ENCODE results near the gene RUNX2. TPM values are rescaled to one million over a fixed set of nuclear protein-coding genes. Genes with fewer than 3 reads are reported as not detected.
"Not testable (repeated sequence)": the region's sequence is repeated elsewhere in the genome, so short reads cannot be mapped to it uniquely, and the experiment has no call there.

RUNX2 gene
- not detected in 2 replicates for total RNA-seq

GRCh38 chr6:45327956-45328522 lies at the start of gene RUNX2:
RUNX2 (plus strand) TSS chr6:45328330; CDS start chr6:45328727, 397 bp downstream.
- DNase-seq (ENCODE audit: low read depth in 2 of 2) = no peak

- no peak for DNase-seq (ENCODE audit: low read depth in 2 of 2)
Observed at GRCh38 chr6:45278367-45278766, 49.8 kb upstream of the RUNX2 start.

GRCh38 chr6:45286707-45287106 lies 41.4 kb upstream of the RUNX2 start:
- DNase-seq (ENCODE audit: low read depth in 2 of 2) = not testable (repeated sequence)

- DNase-seq (ENCODE audit: low read depth in 2 of 2) = no peak
Observed at GRCh38 chr6:45289751-45290514, 38.2 kb upstream of the RUNX2 start.

- no peak for DNase-seq (ENCODE audit: low read depth in 2 of 2)
Observed at GRCh38 chr6:45293306-45293705, 34.8 kb upstream of the RUNX2 start.

GRCh38 chr6:45294065-45294701 lies 33.9 kb upstream of the RUNX2 start:
- DNase-seq (ENCODE audit: low read depth in 2 of 2) = not testable (repeated sequence)

- no peak for DNase-seq (ENCODE audit: low read depth in 2 of 2)
Observed at GRCh38 chr6:45297320-45297719, 30.8 kb upstream of the RUNX2 start.

- no peak for DNase-seq (ENCODE audit: low read depth in 2 of 2)
Observed at GRCh38 chr6:45299096-45299581, 29.0 kb upstream of the RUNX2 start.

GRCh38 chr6:45300736-45301135 lies 27.4 kb upstream of the RUNX2 start:
- no peak for DNase-seq (ENCODE audit: low read depth in 2 of 2)

GRCh38 chr6:45301348-45302142 lies 26.6 kb upstream of the RUNX2 start:
- DNase-seq (ENCODE audit: low read depth in 2 of 2) = no peak

- no peak for DNase-seq (ENCODE audit: low read depth in 2 of 2)
Observed at GRCh38 chr6:45302832-45303231, 25.3 kb upstream of the RUNX2 start.

- no peak for DNase-seq (ENCODE audit: low read depth in 2 of 2)
Observed at GRCh38 chr6:45305546-45305945, 22.6 kb upstream of the RUNX2 start.

GRCh38 chr6:45310118-45310788 lies 17.9 kb upstream of the RUNX2 start:
- no peak for DNase-seq (ENCODE audit: low read depth in 2 of 2)

- DNase-seq (ENCODE audit: low read depth in 2 of 2) = peak in 1 of 2 donors; percentile 6
Observed at GRCh38 chr6:45314146-45314545, 14.0 kb upstream of the RUNX2 start.

GRCh38 chr6:45320349-45320748 lies 7.8 kb upstream of the RUNX2 start:
- DNase-seq (ENCODE audit: low read depth in 2 of 2) = no peak

- DNase-seq (ENCODE audit: low read depth in 2 of 2) = no peak
Observed at GRCh38 chr6:45323656-45324224, 4.4 kb upstream of the RUNX2 start.

- no peak for DNase-seq (ENCODE audit: low read depth in 2 of 2)
Observed at GRCh38 chr6:45326698-45327417, 1.3 kb upstream of the RUNX2 start.

GRCh38 chr6:45328523-45328922 lies 393 bp downstream of the RUNX2 start:
- no peak for DNase-seq (ENCODE audit: low read depth in 2 of 2)

GRCh38 chr6:45344900-45345299 lies 16.8 kb downstream of the RUNX2 start:
- DNase-seq (ENCODE audit: low read depth in 2 of 2) = no peak

GRCh38 chr6:45350186-45350710 lies 22.1 kb downstream of the RUNX2 start:
- no peak for DNase-seq (ENCODE audit: low read depth in 2 of 2)
